Head of caudate nucleus (tissue), 42 donors: Measurements from ENCODE around the gene CDC42EP1.
"Not testable (repeated sequence)": the region's sequence is repeated elsewhere in the genome, so short reads cannot be mapped to it uniquely, and the experiment has no call there.

Experiments
- DNase-seq, 42 donors: peaks; one replicate each; pipeline versions ENCODE4 v3.0.0 to v3.0.0-alpha.2; 2020 to 2021; ENCODE audit warnings: mixed read lengths in 7 of 42
- intact Hi-C: fragments of 100-400 bp; cut with DNase I; formaldehyde crosslinking; loops from one replicate; pipeline ENCODE4 v1.15.0; 2022

CDC42EP1 gene, protein sequence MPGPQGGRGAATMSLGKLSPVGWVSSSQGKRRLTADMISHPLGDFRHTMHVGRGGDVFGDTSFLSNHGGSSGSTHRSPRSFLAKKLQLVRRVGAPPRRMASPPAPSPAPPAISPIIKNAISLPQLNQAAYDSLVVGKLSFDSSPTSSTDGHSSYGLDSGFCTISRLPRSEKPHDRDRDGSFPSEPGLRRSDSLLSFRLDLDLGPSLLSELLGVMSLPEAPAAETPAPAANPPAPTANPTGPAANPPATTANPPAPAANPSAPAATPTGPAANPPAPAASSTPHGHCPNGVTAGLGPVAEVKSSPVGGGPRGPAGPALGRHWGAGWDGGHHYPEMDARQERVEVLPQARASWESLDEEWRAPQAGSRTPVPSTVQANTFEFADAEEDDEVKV

GRCh38 chr22:37559901-37560607 lies at the start of gene CDC42EP1:
TSS of gene CDC42EP1 (plus strand) at chr22:37560480. CDS start at chr22:37566350, 5,870 bp downstream.
- intact Hi-C loops: no loop called here
- peak in 38 of 42 donors; percentile 45 to 86 (median 72) for DNase-seq

- no peak for DNase-seq
Observed at GRCh38 chr22:37511395-37512104, 48.7 kb upstream of the CDC42EP1 start.

DNA sequence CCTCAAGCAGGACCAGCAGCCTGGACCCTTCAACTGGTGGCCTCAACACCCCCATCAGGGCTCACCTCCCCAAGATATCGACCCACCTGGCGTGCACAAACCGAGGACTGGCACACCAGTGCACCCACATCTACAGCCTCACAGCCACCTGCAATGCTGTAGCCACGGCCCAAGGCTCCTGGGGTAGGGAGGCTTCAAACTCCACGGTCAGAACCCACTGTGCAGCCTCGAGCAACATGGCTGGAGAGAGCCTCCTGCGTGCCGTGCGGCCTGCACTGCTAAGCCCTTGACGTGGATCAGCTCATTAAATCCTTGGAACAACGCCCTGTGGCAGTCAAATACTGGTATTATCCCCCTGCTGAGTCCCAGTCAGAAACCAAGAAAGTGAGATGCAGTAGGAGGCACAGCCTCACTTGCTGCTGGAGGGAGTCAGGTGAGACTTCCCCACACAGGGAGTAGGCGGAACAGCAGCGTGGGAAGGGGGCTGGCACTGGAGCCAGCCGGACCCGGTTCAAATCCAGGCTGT lies 45.7 kb upstream of the CDC42EP1 start:
- DNase-seq: no peak
- intact Hi-C loops: no loop called here

More at GRCh38 chr22:37511395-37512104, 48.7 kb upstream of the CDC42EP1 start:
- intact Hi-C loops: no loop called here

- no peak for DNase-seq
- intact Hi-C loops: no loop called here
Observed at GRCh38 chr22:37515901-37516300, 44.4 kb upstream of the CDC42EP1 start.

DNA sequence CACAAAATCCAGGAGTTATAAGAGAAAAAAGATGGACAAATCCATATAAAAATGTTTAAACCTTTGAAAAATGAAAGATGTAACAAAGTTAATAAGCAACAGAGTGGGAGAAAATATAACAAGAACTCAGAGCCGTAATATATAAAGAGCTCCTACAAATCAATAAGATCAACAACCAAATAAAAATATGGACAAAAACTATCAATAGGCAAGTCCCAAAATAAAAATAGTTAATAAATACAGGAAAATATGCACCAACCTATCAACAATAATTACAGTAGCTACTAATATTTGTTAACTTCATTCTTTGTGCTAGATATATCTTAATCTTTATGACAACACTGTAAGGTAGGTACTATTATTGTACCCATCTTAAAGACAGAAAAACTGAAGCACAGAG lies 43.8 kb upstream of the CDC42EP1 start:
- DNase-seq: no peak
- intact Hi-C loops: no loop called here

- intact Hi-C loops: no loop called here
- no peak for DNase-seq
Observed at GRCh38 chr22:37517826-37518450, 42.3 kb upstream of the CDC42EP1 start.

GRCh38 chr22:37518509-37519267 lies 41.6 kb upstream of the CDC42EP1 start:
- intact Hi-C loops: no loop called here
- no peak for DNase-seq

DNA sequence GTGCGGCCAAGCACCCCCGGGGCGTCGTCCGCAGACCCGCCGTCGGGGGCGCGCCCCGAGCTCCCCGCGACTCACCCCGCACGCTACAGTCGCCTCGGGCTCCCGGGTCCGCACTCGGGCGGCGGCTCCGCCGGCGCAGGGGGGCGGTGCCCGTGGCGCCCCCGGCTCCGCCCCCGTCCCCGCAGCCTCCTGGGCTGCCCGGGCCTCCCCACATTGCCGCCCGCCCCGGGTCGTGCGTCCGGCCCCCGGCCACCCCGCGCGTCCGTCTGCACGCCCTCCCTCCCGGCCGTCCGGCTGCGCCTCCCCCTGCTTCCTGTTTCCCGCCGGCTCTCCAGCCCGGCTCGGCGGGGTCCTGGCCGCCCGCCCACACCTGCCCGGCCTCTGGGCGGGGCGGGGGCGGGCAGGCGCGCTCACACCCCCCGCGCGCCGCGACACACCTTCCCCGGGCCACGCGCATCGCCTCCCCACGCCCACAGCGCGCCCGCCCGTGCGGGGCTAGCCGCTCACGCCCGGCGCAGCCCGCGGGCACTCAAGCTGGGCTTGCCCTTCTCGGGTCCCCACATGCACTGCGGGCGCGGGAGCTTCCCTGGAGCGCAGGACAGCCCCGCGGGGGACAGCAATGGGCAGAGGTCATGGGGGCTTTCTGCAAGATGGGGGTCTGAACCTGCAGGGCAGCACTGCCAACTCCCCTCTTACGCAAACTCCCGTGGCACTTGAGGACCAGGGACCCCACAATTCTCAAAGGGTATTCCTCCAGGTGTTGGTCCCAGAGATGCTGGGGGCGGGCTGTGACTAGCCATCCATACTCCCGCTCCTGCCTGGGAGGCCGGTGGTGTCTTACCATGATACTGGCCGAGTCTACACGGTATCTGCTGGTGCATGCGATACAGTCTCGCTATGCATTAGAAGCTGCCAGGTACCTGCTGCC lies 40.7 kb upstream of the CDC42EP1 start, which contains the start of gene CARD10:
Gene CARD10, minus strand, starts transcription at position 148 of the 928 bp plus-strand sequence. CDS start 215 bp downstream, outside the sequence.
- DNase-seq: no peak
- intact Hi-C loops: no loop called here

- DNase-seq: no peak
- intact Hi-C loops: no loop called here
Observed at GRCh38 chr22:37520776-37521191, 39.5 kb upstream of the CDC42EP1 start.

GRCh38 chr22:37521236-37521739 lies 39.0 kb upstream of the CDC42EP1 start:
- DNase-seq: no peak
- intact Hi-C loops: no loop called here

DNA sequence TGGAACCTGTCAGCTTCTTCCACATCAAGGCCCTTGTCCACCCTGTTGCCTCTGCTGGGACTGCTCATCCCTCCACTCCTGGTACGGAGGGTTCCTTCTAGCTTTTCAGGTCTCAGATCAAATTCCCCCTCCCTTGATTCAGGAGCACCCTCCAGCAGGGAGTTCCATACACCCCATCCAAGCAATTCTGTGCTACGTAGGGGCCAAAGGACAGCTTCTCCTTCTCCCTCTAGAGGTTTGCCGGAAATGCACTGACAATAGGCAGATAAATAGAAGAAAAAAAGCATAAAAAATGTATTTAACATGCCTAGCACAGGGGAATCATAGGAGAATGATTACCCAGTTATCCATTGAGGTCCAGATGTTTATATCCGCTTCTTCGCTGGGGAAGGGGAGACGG lies 37.8 kb upstream of the CDC42EP1 start:
- intact Hi-C loops: no loop called here
- DNase-seq: no peak

- peak in 40 of 42 donors; percentile 32 to 83 (median 62) for DNase-seq
- intact Hi-C loops: no loop called here
Observed at GRCh38 chr22:37525073-37525745, 35.1 kb upstream of the CDC42EP1 start.

- intact Hi-C loops: no loop called here
- DNase-seq: no peak
Observed at GRCh38 chr22:37525746-37526350, 34.4 kb upstream of the CDC42EP1 start.

DNA sequence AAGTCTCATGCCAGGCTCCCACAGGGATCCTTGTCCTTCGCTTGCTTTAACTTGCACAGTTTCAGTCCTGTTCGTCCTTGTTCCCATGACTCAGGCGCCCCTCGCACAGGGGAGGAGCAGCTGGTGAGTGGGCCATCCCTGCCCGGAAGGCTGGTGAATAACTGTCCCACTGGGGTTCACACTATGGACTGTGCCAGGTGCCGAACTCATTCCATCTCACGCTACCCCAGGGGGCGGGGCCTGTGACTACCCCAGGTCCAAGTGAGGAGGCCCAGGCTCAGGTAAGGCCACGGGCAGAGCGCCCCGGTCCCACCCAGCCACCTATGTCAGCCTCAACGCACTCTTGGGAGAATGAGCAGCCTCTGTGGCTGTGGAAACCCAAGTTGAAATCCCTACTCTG lies 33.9 kb upstream of the CDC42EP1 start:
- DNase-seq: no peak

DNA sequence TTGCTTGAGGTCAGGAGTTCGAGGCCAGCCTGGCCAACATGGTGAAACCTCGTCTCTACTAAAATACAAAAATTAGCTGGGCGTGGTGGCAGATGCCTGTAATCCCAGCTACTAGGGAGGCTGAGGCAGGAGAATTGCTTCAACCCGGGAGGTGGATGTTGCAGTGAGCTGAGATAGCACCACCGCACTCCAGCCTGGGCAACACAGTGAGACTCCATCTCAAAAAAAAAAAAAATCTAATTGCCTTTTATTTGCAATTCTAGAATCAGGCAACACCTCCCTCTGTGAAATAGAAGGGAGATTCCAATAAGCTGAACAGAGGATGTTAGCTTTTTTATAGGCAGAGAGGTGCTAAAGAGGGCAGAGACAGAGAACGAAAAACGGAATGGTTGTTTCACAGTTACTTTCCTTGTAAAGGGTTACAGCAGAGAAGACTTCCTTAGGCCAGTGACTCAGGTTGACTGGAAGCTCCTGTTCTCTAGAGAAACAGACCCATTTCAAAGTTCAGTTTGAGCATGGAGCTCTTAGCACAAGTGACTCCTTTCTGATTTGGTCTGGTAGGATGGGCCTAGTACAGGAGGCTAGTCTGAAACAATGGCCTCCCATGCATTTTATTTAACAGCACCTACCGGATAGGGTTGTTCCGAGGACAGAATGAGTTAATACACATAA lies 33.1 kb upstream of the CDC42EP1 start:
- DNase-seq, intact Hi-C loops: not testable (repeated sequence)

More for the DNA sequence above, 33.9 kb upstream of the CDC42EP1 start:
- intact Hi-C loops: no loop called here
